ENCODE results near the gene NCEH1.
"Not testable (repeated sequence)": the region's sequence is repeated elsewhere in the genome, so short reads cannot be mapped to it uniquely, and the experiment has no call there.

Gene NCEH1

DNA sequence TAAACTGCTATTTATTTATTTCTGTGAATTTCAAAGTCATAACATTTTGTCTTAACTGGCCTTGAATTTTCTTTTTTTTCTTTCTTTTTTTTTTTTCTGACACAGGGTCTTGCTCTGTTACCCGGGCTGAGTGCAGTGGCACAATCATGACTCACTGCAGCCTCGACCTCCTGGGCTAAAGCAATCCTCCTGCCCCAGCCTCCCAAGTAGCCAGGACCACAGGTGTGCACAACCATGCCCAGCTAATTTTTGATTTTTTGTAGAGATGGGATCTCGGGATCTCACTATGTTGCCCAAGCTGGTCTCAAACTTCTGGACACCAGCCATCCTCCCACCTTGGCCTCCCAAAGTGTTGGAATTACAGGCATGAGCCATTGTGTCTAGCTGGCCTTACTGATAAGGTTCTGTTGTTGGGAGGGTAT is 110.2 kb downstream of the NCEH1 start:
- no peak for TF ChIP-seq CTCF (IDR thresholded peaks at IDR 0.05; ENCODE audit: low read depth, low read length)
- no peak overlapping the region for H3K4me3 ChIP-seq (ENCODE audit: low read depth, low read length)

DNA sequence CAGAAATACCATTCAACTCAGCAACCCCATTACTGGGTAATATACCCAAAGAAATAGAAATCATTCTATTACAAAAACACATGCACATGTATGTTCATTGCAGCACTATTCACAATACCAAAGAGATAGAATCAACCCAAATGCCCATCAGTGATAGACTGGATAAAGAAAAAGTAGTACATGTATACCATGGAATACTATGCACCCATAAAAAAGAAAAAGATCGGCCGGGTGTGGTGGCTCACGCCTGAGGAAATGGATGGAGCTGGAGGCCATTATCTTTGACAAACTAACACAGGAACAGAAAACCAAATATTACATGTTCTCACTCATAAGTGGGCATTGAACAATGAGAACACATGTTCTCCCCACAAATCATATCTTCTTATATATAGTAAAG is 112.0 kb downstream of the NCEH1 start:
- H3K4me3 ChIP-seq (ENCODE audit: low read depth, low read length): no peak overlapping the region
- TF ChIP-seq CTCF (IDR thresholded peaks at IDR 0.05; ENCODE audit: low read depth, low read length): no peak

DNA sequence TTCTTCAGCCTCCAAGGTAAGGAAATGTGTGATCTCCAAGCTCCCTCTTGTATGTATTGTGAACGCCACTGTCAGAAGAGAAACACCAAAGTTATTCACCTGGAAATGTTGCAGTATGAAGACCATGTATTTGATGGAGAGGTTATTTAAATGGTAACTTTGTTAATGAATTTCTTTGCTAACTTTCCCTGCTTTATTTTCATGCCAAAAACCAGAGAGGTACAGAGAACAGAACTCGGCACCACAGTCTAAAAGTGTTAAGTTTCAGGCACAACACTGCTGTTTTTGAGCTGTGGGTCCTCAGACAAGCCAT is 114.5 kb downstream of the NCEH1 start:
- H3K4me3 ChIP-seq (ENCODE audit: low read depth, low read length): no peak overlapping the region
- no peak for TF ChIP-seq CTCF (IDR thresholded peaks at IDR 0.05; ENCODE audit: low read depth, low read length)

DNA sequence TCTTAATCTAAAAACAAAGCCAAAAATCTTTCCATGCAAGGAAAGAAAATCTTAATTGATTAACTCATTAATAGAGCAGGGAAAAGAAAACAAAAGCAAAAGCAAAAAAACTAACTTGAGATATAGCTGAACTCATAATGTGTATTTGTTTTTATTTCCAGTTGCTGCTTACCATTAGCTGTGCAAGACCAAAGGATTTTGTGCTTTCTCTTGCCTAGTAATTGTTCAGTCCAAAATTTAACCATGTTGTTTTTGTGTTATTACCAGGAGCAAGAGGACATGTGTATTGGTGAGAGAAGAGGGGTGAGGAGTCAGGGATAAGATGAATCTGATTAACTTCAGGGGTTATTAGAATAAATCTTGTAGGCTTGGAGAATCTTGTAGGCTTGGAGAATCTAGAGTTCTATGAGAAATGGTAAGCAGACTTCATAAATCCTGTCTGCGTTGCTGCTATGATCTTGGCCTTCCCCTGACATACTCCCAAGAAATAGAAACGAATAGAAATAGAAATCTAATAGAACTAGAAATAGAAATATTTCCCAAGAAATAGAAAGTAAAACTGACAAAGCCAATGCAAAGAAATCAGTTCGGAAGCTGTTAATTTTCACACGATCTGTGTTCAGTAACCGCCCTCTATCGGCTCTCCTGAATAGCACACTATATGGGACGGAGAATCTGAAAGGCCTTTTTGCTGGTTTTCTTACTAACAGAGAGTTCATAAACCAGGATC is 115.0 kb downstream of the NCEH1 start:
- H3K4me3 ChIP-seq (ENCODE audit: low read depth, low read length): no peak overlapping the region

DNA sequence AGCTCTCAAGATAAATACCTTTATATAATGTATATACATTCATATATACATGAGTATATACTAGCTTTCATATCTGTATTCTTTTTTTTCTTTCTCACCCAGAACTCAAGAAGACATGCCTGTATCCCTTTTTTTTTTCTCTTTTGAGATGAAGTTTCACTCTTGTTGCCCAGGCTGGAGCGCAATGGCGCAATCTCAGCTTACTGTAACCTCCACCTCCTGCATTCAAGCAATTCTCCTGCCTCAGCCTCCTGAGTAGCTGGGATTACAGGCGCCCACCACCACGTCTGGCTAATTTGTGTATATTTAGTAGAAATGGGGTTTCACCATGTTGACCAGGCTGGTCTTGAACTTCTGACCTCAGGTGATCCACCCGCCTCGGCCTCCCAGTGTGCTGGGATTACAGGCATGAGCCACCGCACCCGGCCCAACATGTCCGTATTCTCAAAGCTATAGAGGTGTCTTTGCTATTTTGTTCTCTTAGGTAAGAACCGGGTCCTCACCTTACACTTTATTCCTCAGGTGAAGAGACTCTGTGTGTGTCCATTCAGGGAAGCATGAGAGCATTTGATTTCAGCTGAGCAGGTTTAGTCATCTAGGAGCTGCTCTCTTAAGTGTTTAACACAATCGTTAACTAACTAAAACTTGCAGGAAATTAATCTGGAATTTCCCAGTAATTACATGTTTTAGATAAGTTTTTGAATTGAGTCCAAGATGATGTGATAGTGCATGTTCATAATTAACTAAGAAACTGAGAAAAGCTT is 115.8 kb downstream of the NCEH1 start:
- not testable (repeated sequence) for H3K4me3 ChIP-seq (ENCODE audit: low read depth, low read length)

More for the DNA sequence above, 115.0 kb downstream of the NCEH1 start:
- peak; percentile 52; the same call in 1 of the 2 replicates for TF ChIP-seq CTCF (IDR thresholded peaks at IDR 0.05; ENCODE audit: low read depth, low read length)

GRCh38 chr3:172592898-172593669 is 117.8 kb downstream of the NCEH1 start:
- TF ChIP-seq CTCF (IDR thresholded peaks at IDR 0.05; ENCODE audit: low read depth, low read length): no peak

GRCh38 chr3:172591876-172592771 is 118.7 kb downstream of the NCEH1 start:
- no peak for TF ChIP-seq CTCF (IDR thresholded peaks at IDR 0.05; ENCODE audit: low read depth, low read length)
- no peak overlapping the region for H3K4me3 ChIP-seq (ENCODE audit: low read depth, low read length)

More at GRCh38 chr3:172592898-172593669, 117.8 kb downstream of the NCEH1 start:
- H3K4me3 ChIP-seq (ENCODE audit: low read depth, low read length): no peak overlapping the region

Measured in WI38 (cell line).